Tibial artery (tissue), 4 donors: ENCODE data around the gene RNASEL.

ENCODE experiments used
- DNase-seq, 2 donors: peaks; one replicate each; pipeline ENCODE4 v3.0.0-alpha.2; 2019
- H3K27ac ChIP-seq, 2 donors: fragments of 200-600 bp; sonication (generic) in 1 of 2; 1 replicate in 1 of 2; 2 replicates in 1 of 2; pipeline ENCODE4 v1.5.1; 2018 to 2019; ENCODE audit warnings: mild to moderate bottlenecking in 1 of 2
- H3K27me3 ChIP-seq, 2 donors: fragments of 200-600 bp; sonication (generic) in 1 of 2; one replicate each; pipeline versions ENCODE4 v1.5.1 to v1.6.0; 2016 to 2019
- H3K36me3 ChIP-seq, 3 donors: fragments of 200-600 bp; sonication (generic) in 2 of 3; one replicate each; pipeline ENCODE4 v1.5.1; 2016 to 2019; ENCODE audit warnings: mild to moderate bottlenecking in 2 of 3
- H3K4me1 ChIP-seq, 4 donors: fragments of 200-600 bp; sonication (generic) in 2 of 4; 1 replicate in 3 of 4; 2 replicates in 1 of 4; pipeline ENCODE4 v1.5.1; 2016 to 2019
- H3K4me3 ChIP-seq, 2 donors: fragments of 200-600 bp; sonication (generic) in 1 of 2; 1 replicate in 1 of 2; 2 replicates in 1 of 2; pipeline ENCODE4 v1.5.1; 2018 to 2019; ENCODE audit warnings: mild to moderate bottlenecking in 2 of 2
- H3K9me3 ChIP-seq, 3 donors: fragments of 200-600 bp; sonication (generic) in 1 of 3; one replicate each; pipeline ENCODE4 v1.5.1; 2016 to 2019
- intact Hi-C: fragments of 100-400 bp; cut with DNase I; formaldehyde crosslinking; loops from one replicate; pipeline ENCODE4 v1.15.0; 2023; ENCODE audit warnings: low total_unique reads
- TF ChIP-seq, protein P1 (sequence below), 2 experiments: fragments of 200-600 bp in 1 of 2; fragments of 450-650 bp in 1 of 2; IDR thresholded peaks; one replicate each; pipeline ENCODE4 v1.5.1; 2017 to 2019; ENCODE audit warnings: antibody characterized with exemption in 2 of 2, mild to moderate bottlenecking in 1 of 2, moderate library complexity in 1 of 2

The RNASEL gene

DNA sequence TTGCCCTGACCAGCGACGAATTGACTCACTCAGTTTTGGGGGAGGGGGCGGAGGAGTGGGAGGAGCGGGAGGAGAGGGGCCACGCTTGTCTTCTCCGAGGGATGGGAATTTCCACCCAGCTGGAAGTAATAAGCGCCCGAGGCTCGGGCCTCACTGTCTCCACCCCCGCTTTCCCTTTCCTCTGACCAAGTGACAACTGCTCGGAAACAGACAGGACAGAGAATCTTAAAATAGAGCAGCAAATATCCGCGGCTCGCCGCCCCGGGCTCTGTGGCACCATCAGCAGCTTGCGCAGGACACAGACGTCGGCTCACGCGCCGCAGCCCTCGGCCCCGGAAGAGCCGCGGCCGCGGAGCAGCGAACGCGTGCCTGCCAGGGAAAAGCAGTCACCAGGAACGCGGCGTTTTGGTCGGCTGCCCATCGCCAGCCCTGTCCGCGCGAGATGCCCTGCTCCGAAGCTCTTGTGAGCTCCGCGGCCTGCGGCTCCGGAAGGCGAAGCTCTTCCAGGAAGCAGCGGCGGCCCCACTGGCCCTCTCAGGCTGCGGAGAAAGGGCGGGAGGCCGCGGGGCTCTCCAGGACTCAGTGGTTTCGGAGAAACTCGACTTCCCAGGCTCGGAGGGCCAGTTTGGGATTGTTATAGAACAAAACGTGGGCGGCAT lies 25.9 kb upstream of the RNASEL start:
- H3K27ac ChIP-seq = peak overlapping the region; percentile 93 to 95
- no peaks in the 10 kb centered on the region for H3K36me3 ChIP-seq
- peaks cover 7 to 42% (median 36%) of the 10 kb centered on the region in 4 donors for H3K4me1 ChIP-seq
- H3K27me3 ChIP-seq = peaks cover 0 to 10% of the 10 kb centered on the region in 2 donors
- no peaks in the 10 kb centered on the region for H3K9me3 ChIP-seq
- DNase-seq = peak; percentile 86 to 94
- peak overlapping the region; percentile 52 to 60 for H3K4me3 ChIP-seq
- TF ChIP-seq, protein P1, sequence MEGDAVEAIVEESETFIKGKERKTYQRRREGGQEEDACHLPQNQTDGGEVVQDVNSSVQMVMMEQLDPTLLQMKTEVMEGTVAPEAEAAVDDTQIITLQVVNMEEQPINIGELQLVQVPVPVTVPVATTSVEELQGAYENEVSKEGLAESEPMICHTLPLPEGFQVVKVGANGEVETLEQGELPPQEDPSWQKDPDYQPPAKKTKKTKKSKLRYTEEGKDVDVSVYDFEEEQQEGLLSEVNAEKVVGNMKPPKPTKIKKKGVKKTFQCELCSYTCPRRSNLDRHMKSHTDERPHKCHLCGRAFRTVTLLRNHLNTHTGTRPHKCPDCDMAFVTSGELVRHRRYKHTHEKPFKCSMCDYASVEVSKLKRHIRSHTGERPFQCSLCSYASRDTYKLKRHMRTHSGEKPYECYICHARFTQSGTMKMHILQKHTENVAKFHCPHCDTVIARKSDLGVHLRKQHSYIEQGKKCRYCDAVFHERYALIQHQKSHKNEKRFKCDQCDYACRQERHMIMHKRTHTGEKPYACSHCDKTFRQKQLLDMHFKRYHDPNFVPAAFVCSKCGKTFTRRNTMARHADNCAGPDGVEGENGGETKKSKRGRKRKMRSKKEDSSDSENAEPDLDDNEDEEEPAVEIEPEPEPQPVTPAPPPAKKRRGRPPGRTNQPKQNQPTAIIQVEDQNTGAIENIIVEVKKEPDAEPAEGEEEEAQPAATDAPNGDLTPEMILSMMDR (IDR thresholded peaks at IDR 0.05) = no peak
- intact Hi-C loops = loop anchor here (10.0 kb wide), 1 partner anchor 1020 kb away; the partner anchor contains the start of gene ARPC5

DNA sequence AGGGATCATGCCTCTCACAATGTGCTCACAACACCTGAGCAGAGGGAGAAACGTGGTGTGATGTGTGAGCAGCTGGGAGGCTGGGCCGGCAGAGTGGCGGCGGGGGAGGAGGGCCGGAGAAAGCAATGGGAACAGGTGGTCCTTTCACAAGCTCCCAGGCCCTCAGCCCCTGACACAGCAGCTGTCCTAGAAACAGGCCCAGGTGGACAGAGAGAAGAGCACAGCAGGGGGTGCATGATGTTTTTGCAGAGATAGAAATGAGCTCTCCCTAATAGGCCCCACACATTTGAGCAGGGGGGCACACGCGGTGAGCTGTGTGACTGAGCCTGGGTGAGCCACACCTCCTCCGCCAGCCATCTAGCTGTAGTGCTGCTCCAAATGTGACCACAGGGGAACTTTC lies 22.7 kb upstream of the RNASEL start:
- Histone ChIP-seq H3K36me3 (no peaks in the 10 kb centered on the region), H3K4me3 (no peak overlapping the region), H3K27me3 (peaks cover 0 to 10% of the 10 kb centered on the region in 2 donors), H3K4me1 (peaks cover 7 to 27% (median 22%) of the 10 kb centered on the region in 4 donors), H3K27ac (no peak overlapping the region), H3K9me3 (no peaks in the 10 kb centered on the region)
- intact Hi-C loops = loop anchor here (10.0 kb wide), 1 partner anchor 1023 kb away; the partner anchor contains the start of gene ARPC5
- no peak for DNase-seq
- TF ChIP-seq, protein P1 (IDR thresholded peaks at IDR 0.05) = no peak

DNA sequence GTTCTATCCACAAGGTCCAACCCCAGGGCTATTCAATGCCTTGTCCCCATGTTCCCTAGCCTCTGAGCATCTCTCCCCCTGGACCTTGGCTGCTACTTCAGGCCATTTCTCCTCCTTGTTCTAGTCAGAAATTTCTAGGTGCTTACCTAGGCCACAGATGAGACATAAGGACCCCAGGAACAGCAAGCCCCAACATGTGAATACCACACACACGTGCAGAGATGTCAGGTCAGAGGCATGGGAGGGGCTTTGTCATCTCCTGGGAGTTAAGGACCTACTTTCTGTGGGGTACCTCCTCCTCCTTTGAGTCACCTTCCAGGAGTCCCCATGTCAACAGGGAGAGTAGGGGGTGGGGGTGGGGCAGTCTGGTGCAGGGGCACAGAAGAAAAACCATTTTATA lies 22.3 kb upstream of the RNASEL start:
- no peak for DNase-seq
- TF ChIP-seq, protein P1 (IDR thresholded peaks at IDR 0.05) = no peak
- H3K27me3 ChIP-seq = peaks cover 0 to 10% of the 10 kb centered on the region in 2 donors
- intact Hi-C loops = loop anchor here (10.0 kb wide), 1 partner anchor 1023 kb away; the partner anchor contains the start of gene ARPC5
- no peaks in the 10 kb centered on the region for H3K9me3 ChIP-seq
- H3K4me1 ChIP-seq = peaks cover 4 to 22% (median 19%) of the 10 kb centered on the region in 4 donors
- H3K27ac ChIP-seq = no peak overlapping the region
- H3K4me3 ChIP-seq = no peak overlapping the region
- H3K36me3 ChIP-seq = no peaks in the 10 kb centered on the region

DNA sequence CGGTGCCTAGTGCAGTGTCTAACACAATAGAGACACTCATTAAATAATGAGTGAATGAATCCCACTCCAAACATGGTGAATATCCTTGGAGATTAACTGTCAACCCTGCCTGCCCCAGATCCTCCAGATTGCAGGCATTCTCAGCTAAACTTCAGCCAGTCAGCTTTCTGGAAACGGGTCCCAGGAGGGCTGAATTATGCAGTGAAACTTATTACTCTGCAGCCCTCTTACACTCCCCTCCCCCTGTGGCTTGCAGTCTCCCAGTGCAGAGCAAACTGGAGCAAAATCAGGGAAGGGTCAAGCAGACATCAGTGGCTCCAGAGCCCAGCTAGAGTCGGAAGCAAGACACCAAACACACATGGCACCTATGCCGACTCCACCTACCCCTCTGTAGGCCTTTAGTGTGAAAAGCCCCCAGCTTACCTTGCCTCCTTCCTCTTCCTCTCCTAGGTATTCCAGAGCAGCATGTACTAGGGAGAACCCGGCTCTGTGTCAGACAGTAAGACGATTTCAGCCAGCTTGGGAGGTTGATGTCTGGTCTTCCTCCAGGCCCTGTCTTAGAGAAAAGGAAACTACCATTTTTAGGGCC lies 21.6 kb upstream of the RNASEL start:
- Histone ChIP-seq H3K27ac (no peak overlapping the region), H3K4me3 (no peak overlapping the region), H3K9me3 (no peaks in the 10 kb centered on the region), H3K27me3 (peaks cover 0 to 10% of the 10 kb centered on the region in 2 donors), H3K4me1 (peaks cover 0 to 16% (median 13%) of the 10 kb centered on the region in 4 donors), H3K36me3 (no peaks in the 10 kb centered on the region)
- DNase-seq = no peak
- intact Hi-C loops = loop anchor here (10.0 kb wide), 1 partner anchor 1024 kb away; the partner anchor contains the start of gene ARPC5
- TF ChIP-seq, protein P1 (IDR thresholded peaks at IDR 0.05) = no peak

DNA sequence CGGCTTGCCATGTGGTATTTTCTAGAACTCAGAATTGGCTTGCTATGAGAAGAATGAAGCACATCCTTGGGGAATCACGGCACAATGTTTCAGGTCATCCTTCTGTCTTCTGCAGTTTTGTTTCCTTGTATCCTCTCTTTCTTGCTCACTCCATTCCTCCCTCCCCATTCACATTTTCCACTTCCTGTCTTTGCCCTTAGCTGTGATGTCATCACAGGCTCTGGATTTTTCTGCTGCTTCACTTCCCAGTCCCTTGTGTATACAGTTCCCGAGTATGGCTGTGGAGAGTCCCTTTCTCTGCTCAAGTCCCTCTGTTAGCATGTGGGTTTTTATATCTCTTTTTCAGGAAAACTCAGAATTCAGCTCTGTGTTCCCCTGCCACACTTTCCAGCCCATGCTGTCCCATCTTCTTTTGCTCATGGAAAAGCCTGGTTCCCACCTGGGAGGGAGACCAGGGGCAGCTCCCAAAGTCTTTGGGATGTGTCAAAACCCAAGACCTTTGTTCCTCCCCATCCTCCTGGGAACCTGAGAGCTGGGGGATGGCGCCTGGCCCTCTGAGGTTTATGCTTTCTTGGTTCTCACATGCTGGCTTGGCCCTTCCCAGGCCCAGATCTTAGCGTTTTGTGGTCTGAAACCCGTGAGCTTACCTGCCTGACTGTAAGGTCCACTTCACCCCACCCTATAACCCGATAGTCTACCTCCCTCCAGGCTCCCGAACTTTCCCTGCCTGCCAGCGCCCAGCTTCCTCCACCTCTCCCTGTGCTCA lies 20.0 kb upstream of the RNASEL start:
- H3K27ac ChIP-seq = no peak overlapping the region
- no peak overlapping the region for H3K4me3 ChIP-seq
- peaks cover 0 to 10% of the 10 kb centered on the region in 2 donors for H3K27me3 ChIP-seq
- intact Hi-C loops = no loop called here
- TF ChIP-seq, protein P1 (IDR thresholded peaks at IDR 0.05) = no peak
- no peaks in the 10 kb centered on the region for H3K9me3 ChIP-seq
- DNase-seq = no peak
- no peaks in the 10 kb centered on the region for H3K36me3 ChIP-seq
- peaks cover 0 to 10% (median 6%) of the 10 kb centered on the region in 4 donors for H3K4me1 ChIP-seq
